Subcutaneous abdominal adipose tissue (tissue), 5 donors: Measurements from ENCODE around the gene METTL22.
A peak's percentile ranks its signal among the peaks of the same experiment; 100 is the strongest.

Experiments used
- H3K27ac ChIP-seq: one replicate; pipeline ENCODE4 v1.7.0; 2013; ENCODE audit warnings: low read depth, mild to moderate bottlenecking, inconsistent platforms, low read length, moderate library complexity
- H3K27me3 ChIP-seq, 5 donors: one replicate each; pipeline ENCODE4 v1.7.0; 2013; ENCODE audit warnings: low read length in 5 of 5, inconsistent platforms in 1 of 5; ENCODE audit not compliant: control insufficient read depth in 5 of 5, insufficient read depth in 4 of 5
- H3K36me3 ChIP-seq, 5 donors: one replicate each; pipeline ENCODE4 v1.7.0; 2013; ENCODE audit warnings: low read length in 5 of 5; ENCODE audit not compliant: control insufficient read depth in 5 of 5, insufficient read depth in 5 of 5
- H3K4me1 ChIP-seq, 5 donors: one replicate each; pipeline ENCODE4 v1.7.0; 2013; ENCODE audit warnings: low read length in 5 of 5, mild to moderate bottlenecking in 3 of 5, moderate library complexity in 1 of 5; ENCODE audit not compliant: control insufficient read depth in 5 of 5, insufficient read depth in 5 of 5
- H3K4me3 ChIP-seq, 5 donors: one replicate each; pipeline ENCODE4 v1.7.0; 2013; ENCODE audit warnings: low read length in 5 of 5, low read depth in 1 of 5
- H3K9ac ChIP-seq, 5 donors: one replicate each; pipeline ENCODE4 v1.7.0; 2013; ENCODE audit warnings: low read length in 5 of 5, mild to moderate bottlenecking in 4 of 5, moderate library complexity in 3 of 5
- H3K9me3 ChIP-seq, 5 donors: one replicate each; pipeline ENCODE4 v1.7.0; 2013; ENCODE audit warnings: low read length in 5 of 5; ENCODE audit not compliant: control insufficient read depth in 5 of 5
- donor health status: healthy.
- donor health status: healthy.
- donor health status: healthy.
- donor health status: healthy.
- donor health status: healthy.

Gene METTL22

DNA sequence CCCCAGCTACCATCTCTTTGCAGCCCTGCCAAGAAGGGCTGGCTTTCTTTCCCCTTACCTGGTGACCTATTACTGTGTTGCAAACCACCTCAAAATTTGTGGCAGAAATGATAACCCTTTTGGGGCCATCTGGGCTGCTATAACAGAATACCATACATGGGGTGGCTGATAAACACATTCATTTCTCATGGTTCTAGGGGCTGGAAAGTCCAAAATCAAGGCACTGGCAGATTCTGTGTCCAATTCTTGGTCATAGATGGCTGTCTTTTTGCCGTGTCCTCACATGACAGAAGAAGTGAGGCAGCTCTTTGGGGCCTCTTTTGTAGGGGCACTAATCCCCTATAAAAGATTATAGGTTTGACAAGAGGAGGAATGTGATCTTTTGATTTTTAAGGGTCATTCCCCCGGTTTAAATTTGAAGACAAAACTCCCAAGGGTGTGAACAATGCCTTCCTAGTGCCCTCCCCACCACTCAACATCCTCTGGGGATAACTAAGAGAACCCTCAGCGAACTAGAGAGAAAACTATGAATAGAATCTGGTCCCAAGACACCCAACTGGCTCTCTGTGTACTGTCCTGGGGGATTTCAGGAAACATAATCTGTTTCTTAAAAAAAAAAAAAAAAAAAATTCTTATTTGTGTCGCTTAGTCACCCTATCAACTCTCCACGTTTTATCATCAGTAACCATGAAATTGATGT, 1.7 kb upstream of the METTL22 start:
- Histone ChIP-seq H3K27me3 (peaks cover 0 to 7% (median 4%) of the 10 kb centered on the region in 5 donors), H3K27ac (no peak overlapping the region), H3K4me3 (no peak overlapping the region), H3K4me1 (peaks cover 1 to 17% (median 13%) of the 10 kb centered on the region in 5 donors), H3K36me3 (no peaks in the 10 kb centered on the region), H3K9me3 (no peaks in the 10 kb centered on the region), H3K9ac (no peak overlapping the region)

DNA sequence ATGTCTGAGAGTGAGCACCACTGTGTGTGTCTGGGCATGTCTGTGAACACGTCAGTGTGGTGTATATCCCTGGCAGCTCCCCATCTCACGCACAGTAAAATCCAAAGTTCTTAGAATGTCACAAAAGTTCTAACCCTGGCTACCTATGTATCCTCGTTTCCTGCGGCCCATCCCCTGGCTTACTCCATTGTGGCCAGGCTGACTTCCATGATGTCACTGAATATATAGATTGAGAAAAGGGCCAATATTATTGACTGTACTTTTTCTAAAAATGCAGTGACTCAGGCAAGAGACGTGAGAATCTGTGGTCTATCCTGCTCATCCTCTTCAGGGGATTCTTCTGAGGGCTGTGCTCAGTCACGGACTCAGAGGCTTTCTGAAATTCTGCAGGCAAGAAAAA, 963 bp upstream of the METTL22 start:
- no peak overlapping the region for H3K4me3 ChIP-seq
- H3K4me1 ChIP-seq: peaks cover 1 to 17% (median 13%) of the 10 kb centered on the region in 5 donors
- no peaks in the 10 kb centered on the region for H3K9me3 ChIP-seq

DNA sequence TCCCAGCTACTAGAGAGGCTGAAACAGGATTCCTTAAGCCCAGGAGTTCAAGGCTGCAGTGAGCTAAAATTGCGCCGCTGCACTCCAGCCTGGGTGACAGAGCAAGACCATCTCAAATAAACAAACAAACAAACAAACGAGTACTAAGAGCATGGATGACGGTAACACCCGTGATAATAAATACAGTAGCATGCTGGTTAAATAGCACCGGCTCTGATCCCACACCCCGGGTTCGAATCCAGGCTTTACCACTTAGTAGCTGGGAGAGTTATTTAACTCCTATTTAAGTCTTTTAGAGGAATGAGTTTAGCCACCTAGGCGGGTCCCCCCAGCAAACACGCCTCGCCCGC, 301 bp upstream of the METTL22 start:
- peak overlapping the region; percentile 61 to 100 (median 99) for H3K4me3 ChIP-seq
- peaks cover 1 to 17% (median 13%) of the 10 kb centered on the region in 5 donors for H3K4me1 ChIP-seq
- H3K27me3 ChIP-seq: peaks cover 0 to 2% (median 2%) of the 10 kb centered on the region in 5 donors
- H3K27ac ChIP-seq: no peak overlapping the region
- peaks cover 0 to 10% (median 9%) of the 10 kb centered on the region in 5 donors for H3K36me3 ChIP-seq
- H3K9ac ChIP-seq: peak overlapping the region in 4 of 5 donors; percentile 92 to 100 (median 98)
- no peaks in the 10 kb centered on the region for H3K9me3 ChIP-seq

More for the DNA sequence above, 963 bp upstream of the METTL22 start:
- H3K27ac ChIP-seq: no peak overlapping the region
- H3K9ac ChIP-seq: no peak overlapping the region
- H3K36me3 ChIP-seq: peaks cover 0 to 3% (median 2%) of the 10 kb centered on the region in 5 donors
- H3K27me3 ChIP-seq: peaks cover 0 to 6% (median 4%) of the 10 kb centered on the region in 5 donors

DNA sequence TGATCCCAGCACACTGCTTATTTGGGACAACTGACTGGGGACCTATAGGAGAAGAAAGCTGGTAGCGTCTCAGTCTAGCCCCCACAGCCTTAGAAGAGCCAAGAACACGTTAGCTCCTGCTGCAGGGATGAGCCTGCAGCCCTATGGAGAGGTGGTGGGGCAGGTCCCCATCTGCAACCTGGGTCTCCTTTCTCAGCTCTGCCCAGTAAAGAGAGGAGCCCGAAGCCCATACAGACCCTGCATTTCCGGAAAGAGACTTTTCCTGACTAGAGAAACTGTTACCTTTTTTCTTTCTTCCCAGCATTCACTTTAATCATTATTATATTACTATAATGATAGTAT, 788 bp downstream of the METTL22 start:
- peaks cover 0 to 20% (median 16%) of the 10 kb centered on the region in 5 donors for H3K36me3 ChIP-seq
- peak overlapping the region; percentile 92 to 100 (median 97) for H3K9ac ChIP-seq
- no peaks in the 10 kb centered on the region for H3K27me3 ChIP-seq
- peak overlapping the region; percentile 92 for H3K27ac ChIP-seq
- H3K4me1 ChIP-seq: peaks cover 1 to 17% (median 13%) of the 10 kb centered on the region in 5 donors
- H3K4me3 ChIP-seq: peak overlapping the region; percentile 84 to 100 (median 99)
- H3K9me3 ChIP-seq: no peaks in the 10 kb centered on the region

- Histone ChIP-seq H3K27ac (no peak overlapping the region), H3K4me3 (no peak overlapping the region), H3K9me3 (no peaks in the 10 kb centered on the region), H3K27me3 (no peaks in the 10 kb centered on the region), H3K9ac (no peak overlapping the region), H3K4me1 (peaks cover 1 to 17% (median 13%) of the 10 kb centered on the region in 5 donors), H3K36me3 (peaks cover 0 to 34% (median 28%) of the 10 kb centered on the region in 5 donors)
Measured at GRCh38 chr16:8623634-8624033, 2.1 kb downstream of the METTL22 start.

DNA sequence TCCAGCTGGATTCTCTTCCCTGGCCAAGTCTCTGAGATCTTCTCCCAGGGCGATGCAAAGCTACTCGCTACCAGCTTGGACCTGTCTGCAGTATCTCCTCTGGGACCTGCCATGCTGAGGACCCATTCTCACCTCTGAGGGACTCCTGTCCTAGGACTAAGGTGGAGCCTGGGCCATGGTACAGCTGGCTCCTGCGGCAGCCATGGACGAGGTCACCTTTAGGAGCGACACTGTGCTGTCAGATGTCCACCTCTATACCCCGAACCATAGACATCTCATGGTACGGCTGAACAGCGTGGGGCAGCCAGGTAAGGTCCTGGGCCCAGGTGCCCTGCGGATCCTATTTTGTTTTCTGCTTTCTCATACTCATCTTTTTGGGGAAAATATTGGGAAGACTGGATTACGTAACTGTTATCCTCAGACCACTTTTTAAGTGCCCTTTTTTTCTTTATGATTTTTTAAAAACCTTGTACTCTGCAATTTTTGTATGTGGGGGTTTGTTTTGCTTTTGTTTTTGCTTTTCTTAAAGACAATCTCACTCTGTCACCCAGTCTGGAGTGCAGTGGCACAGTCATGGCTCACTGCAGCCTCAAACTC, 4.1 kb downstream of the METTL22 start:
- Histone ChIP-seq H3K9me3 (no peaks in the 10 kb centered on the region), H3K4me1 (peaks cover 1 to 17% (median 15%) of the 10 kb centered on the region in 5 donors), H3K9ac (no peak overlapping the region), H3K4me3 (no peak overlapping the region), H3K36me3 (peaks cover 0 to 54% (median 48%) of the 10 kb centered on the region in 5 donors), H3K27me3 (no peaks in the 10 kb centered on the region), H3K27ac (no peak overlapping the region)

- H3K9me3 ChIP-seq: no peaks in the 10 kb centered on the region
- no peak overlapping the region for H3K27ac ChIP-seq
- peaks cover 3 to 17% (median 12%) of the 10 kb centered on the region in 5 donors for H3K4me1 ChIP-seq
- no peak overlapping the region for H3K9ac ChIP-seq
- H3K4me3 ChIP-seq: no peak overlapping the region
- peaks cover 0 to 67% (median 57%) of the 10 kb centered on the region in 5 donors for H3K36me3 ChIP-seq
- H3K27me3 ChIP-seq: no peaks in the 10 kb centered on the region
Measured at GRCh38 chr16:8626946-8627345, 5.4 kb downstream of the METTL22 start.

GRCh38 chr16:8627456-8627855, 6.0 kb downstream of the METTL22 start:
- peaks cover 0 to 69% (median 61%) of the 10 kb centered on the region in 5 donors for H3K36me3 ChIP-seq
- H3K27ac ChIP-seq: no peak overlapping the region
- H3K9ac ChIP-seq: no peak overlapping the region
- no peaks in the 10 kb centered on the region for H3K27me3 ChIP-seq
- H3K4me3 ChIP-seq: no peak overlapping the region
- no peaks in the 10 kb centered on the region for H3K9me3 ChIP-seq
- H3K4me1 ChIP-seq: peaks cover 3 to 16% (median 7%) of the 10 kb centered on the region in 5 donors

- Histone ChIP-seq H3K4me3 (no peak overlapping the region), H3K9me3 (no peaks in the 10 kb centered on the region), H3K27me3 (no peaks in the 10 kb centered on the region), H3K27ac (no peak overlapping the region), H3K4me1 (peaks cover 0 to 15% (median 4%) of the 10 kb centered on the region in 5 donors), H3K9ac (no peak overlapping the region), H3K36me3 (peaks cover 0 to 84% (median 75%) of the 10 kb centered on the region in 5 donors)
Measured at GRCh38 chr16:8628981-8629725, 7.7 kb downstream of the METTL22 start.
